ENCODE measurements around the gene SLC25A24.

- TF ChIP-seq CTCF (IDR thresholded peaks at IDR 0.05): no peak
- TF ChIP-seq POLR2A (IDR thresholded peaks at IDR 0.05): no peak
- no peak for TF ChIP-seq EP300 (IDR thresholded peaks at IDR 0.05)
Observed at GRCh38 chr1:108121358-108122143, 78.6 kb downstream of the SLC25A24 start.

Data from ovary (tissue), 3 donors.